Measurements from ENCODE around the gene EIF5A. TPM values are rescaled to one million over a fixed set of nuclear protein-coding genes. Genes with fewer than 3 reads are reported as not detected.
A peak's percentile ranks its signal among the peaks of the same experiment; 100 is the strongest.

The EIF5A gene
- polyA plus RNA-seq, 1 donor (not counting 4 experiments of a cell fraction or from before 2014, with no cell fraction given) = 948 TPM

- H3K4me1 ChIP-seq (ENCODE audit: control insufficient read depth, extremely low read depth, insufficient read depth, low read length) = peaks cover 48% of the 10 kb centered on the region
- H3K36me3 ChIP-seq (ENCODE audit: control insufficient read depth in 2 of 2, extremely low read depth in 1 of 2, insufficient read depth in 2 of 2, low read length in 2 of 2) = peaks cover 38 to 54% of the 10 kb centered on the region in 2 experiments
- peaks cover 50% of the 10 kb centered on the region for H4K20me1 ChIP-seq (ENCODE audit: control insufficient read depth, extremely low read depth, insufficient read depth, low read length)
- no peak for TF ChIP-seq EZH2 (IDR thresholded peaks at IDR 0.05; ENCODE audit: low read length)
- TF ChIP-seq, protein P1, sequence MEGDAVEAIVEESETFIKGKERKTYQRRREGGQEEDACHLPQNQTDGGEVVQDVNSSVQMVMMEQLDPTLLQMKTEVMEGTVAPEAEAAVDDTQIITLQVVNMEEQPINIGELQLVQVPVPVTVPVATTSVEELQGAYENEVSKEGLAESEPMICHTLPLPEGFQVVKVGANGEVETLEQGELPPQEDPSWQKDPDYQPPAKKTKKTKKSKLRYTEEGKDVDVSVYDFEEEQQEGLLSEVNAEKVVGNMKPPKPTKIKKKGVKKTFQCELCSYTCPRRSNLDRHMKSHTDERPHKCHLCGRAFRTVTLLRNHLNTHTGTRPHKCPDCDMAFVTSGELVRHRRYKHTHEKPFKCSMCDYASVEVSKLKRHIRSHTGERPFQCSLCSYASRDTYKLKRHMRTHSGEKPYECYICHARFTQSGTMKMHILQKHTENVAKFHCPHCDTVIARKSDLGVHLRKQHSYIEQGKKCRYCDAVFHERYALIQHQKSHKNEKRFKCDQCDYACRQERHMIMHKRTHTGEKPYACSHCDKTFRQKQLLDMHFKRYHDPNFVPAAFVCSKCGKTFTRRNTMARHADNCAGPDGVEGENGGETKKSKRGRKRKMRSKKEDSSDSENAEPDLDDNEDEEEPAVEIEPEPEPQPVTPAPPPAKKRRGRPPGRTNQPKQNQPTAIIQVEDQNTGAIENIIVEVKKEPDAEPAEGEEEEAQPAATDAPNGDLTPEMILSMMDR (optimal IDR thresholded peaks at IDR 0.05 in 1 of 3, IDR thresholded peaks at IDR 0.05 in 1 of 3, conservative IDR thresholded peaks at IDR 0.05 in 1 of 3; ENCODE audit: extremely low read depth in 1 of 3, insufficient read depth in 2 of 3, low read length in 3 of 3) = no peak
- H3K9me3 ChIP-seq (ENCODE audit: control insufficient read depth, low read depth, low read length) = no peaks in the 10 kb centered on the region
- H3K4me3 ChIP-seq (ENCODE audit: control insufficient read depth in 2 of 3, extremely low read depth in 1 of 3, insufficient read depth in 2 of 3, low read depth in 1 of 3, low read length in 3 of 3) = no peak overlapping the region
- H3K4me2 ChIP-seq (ENCODE audit: control insufficient read depth, extremely low read depth, insufficient read depth, low read depth, low read length) = no peak overlapping the region
- peak overlapping the region; percentile 16 for H3K9ac ChIP-seq (ENCODE audit: control insufficient read depth, extremely low read depth, insufficient read depth, low read length)
- no peak overlapping the region for H2AFZ ChIP-seq (ENCODE audit: control insufficient read depth, low read length)
- no peak overlapping the region for H3K27ac ChIP-seq (ENCODE audit: control insufficient read depth, insufficient read depth, low read length)
- DNase-seq (ENCODE audit: low read depth, low spot score) (no peak), FAIRE-seq (no peak)
- dilution Hi-C loops (cut with MboI; ENCODE audit: extremely low pct_ligation_motif_present, low sequenced_read_pairs) = no loop called here
- peaks cover 62% of the 10 kb centered on the region for H3K79me2 ChIP-seq (ENCODE audit: control insufficient read depth, insufficient read depth, low read length)
- no peaks in the 10 kb centered on the region for H3K27me3 ChIP-seq (ENCODE audit: control insufficient read depth, extremely low read depth, insufficient read depth, low read length)
- H3K9me1 ChIP-seq (ENCODE audit: control insufficient read depth, extremely low read depth, insufficient read depth, low read length) = peaks cover 8% of the 10 kb centered on the region
Measured at GRCh38 chr17:7311110-7311705, 3.8 kb downstream of the EIF5A start.

GRCh38 chr17:7312432-7313087 lies 5.1 kb downstream of the EIF5A start:
- TF ChIP-seq, protein P1 (optimal IDR thresholded peaks at IDR 0.05 in 1 of 3, IDR thresholded peaks at IDR 0.05 in 1 of 3, conservative IDR thresholded peaks at IDR 0.05 in 1 of 3; ENCODE audit: extremely low read depth in 1 of 3, insufficient read depth in 2 of 3, low read length in 3 of 3) = no peak
- dilution Hi-C loops (cut with MboI; ENCODE audit: extremely low pct_ligation_motif_present, low sequenced_read_pairs) = no loop called here
- Histone ChIP-seq H3K4me3 (ENCODE audit: control insufficient read depth in 2 of 3, extremely low read depth in 1 of 3, insufficient read depth in 2 of 3, low read depth in 1 of 3, low read length in 3 of 3) (no peak overlapping the region), H3K9me1 (ENCODE audit: control insufficient read depth, extremely low read depth, insufficient read depth, low read length) (peaks cover 8% of the 10 kb centered on the region), H4K20me1 (ENCODE audit: control insufficient read depth, extremely low read depth, insufficient read depth, low read length) (peaks cover 50% of the 10 kb centered on the region), H3K4me1 (ENCODE audit: control insufficient read depth, extremely low read depth, insufficient read depth, low read length) (peaks cover 46% of the 10 kb centered on the region), H3K79me2 (ENCODE audit: control insufficient read depth, insufficient read depth, low read length) (peaks cover 61% of the 10 kb centered on the region), H3K36me3 (ENCODE audit: control insufficient read depth in 2 of 2, extremely low read depth in 1 of 2, insufficient read depth in 2 of 2, low read length in 2 of 2) (peaks cover 38 to 61% of the 10 kb centered on the region in 2 experiments), H3K9ac (ENCODE audit: control insufficient read depth, extremely low read depth, insufficient read depth, low read length) (no peak overlapping the region), H3K27ac (ENCODE audit: control insufficient read depth, insufficient read depth, low read length) (no peak overlapping the region), H3K9me3 (ENCODE audit: control insufficient read depth, low read depth, low read length) (no peaks in the 10 kb centered on the region), H3K4me2 (ENCODE audit: control insufficient read depth, extremely low read depth, insufficient read depth, low read depth, low read length) (peak overlapping the region; percentile 88), H2AFZ (ENCODE audit: control insufficient read depth, low read length) (no peak overlapping the region), H3K27me3 (ENCODE audit: control insufficient read depth, extremely low read depth, insufficient read depth, low read length) (no peaks in the 10 kb centered on the region)
- FAIRE-seq = no peak
- DNase-seq (ENCODE audit: low read depth, low spot score) = no peak

Measured in keratinocyte (primary cell).